Fibroblast of skin of left quadriceps (primary cell): ENCODE measurements around the gene FLAD1.
"Not testable (repeated sequence)": the region's sequence is repeated elsewhere in the genome, so short reads cannot be mapped to it uniquely, and the experiment has no call there.

Experiments used
- DNase-seq, 2 experiments: peaks; one replicate each; pipeline ENCODE4 v3.0.0-alpha.2; 2013; ENCODE audit warnings: low read depth in 2 of 2

The FLAD1 gene

DNA sequence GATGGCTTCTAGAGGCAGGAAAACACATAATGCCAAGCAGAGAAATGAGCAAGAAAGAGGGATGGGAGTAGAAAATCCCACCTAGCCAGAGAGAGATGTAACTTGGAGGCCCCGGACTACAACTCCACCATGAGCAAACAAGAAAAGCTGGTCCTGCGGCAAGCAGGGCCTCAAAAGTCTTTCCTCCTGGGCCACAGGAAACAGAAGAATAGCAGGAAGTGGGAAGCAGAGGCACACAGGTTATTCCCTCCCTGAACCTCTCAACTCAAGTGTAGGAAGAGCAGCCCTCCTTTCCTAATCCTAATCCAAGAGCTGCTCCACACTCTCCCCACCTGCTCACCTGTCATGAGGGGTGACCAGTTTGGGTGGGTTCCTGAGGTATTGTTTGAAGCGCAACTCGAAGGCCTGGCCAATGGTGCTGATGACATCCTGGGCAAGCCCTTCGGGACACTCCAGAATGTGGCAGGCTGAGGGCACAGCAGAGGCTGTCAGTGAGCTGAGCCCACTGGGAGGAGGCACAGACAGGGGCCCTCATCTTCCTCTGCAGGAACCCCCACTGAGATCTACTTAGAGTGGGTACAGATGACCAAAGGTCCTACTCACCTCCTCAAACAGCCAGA lies 15.7 kb upstream of the FLAD1 start:
- DNase-seq = no peak

- no peak for DNase-seq
Observed at GRCh38 chr1:154968731-154969130, 14.4 kb upstream of the FLAD1 start.

- no peak for DNase-seq
Observed at GRCh38 chr1:154969246-154969645, 13.9 kb upstream of the FLAD1 start.

DNA sequence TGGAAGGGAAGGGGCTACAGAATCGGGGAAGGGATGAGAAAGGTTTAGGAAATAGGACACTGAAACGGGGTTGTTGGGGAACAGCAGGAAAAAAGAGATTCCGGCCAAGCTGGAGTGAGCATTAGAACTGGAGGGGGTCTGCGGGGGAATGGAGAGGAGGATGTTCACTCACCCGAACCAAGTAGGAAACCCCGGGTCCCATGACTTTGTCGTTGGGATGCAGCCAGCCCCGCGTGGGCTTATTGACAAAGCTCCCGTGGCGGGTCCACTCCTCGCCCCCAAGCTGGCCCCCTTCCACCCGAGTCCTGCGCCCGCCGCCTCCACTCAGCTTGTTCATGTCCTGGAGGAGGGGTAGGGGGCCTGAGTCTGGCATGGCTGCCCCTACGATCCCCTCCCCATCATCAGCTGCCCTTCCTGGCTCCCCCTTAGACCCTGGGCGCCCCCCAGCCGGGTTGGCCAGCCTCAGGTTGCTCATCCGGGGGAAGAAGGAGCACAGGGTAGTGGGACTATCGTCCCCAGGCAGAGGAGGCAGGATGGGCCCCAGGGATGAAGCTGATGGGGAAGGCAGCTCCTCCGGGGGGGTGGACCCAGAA lies 13.2 kb upstream of the FLAD1 start:
- no peak for DNase-seq

- DNase-seq = peak; percentile 88 to 89
Observed at GRCh38 chr1:154970631-154971340, 12.4 kb upstream of the FLAD1 start, which contains the start of gene SHC1. Gene SHC1, minus strand, starts transcription at chr1:154970747. Its CDS starts 221 bp downstream, at chr1:154970526.

DNA sequence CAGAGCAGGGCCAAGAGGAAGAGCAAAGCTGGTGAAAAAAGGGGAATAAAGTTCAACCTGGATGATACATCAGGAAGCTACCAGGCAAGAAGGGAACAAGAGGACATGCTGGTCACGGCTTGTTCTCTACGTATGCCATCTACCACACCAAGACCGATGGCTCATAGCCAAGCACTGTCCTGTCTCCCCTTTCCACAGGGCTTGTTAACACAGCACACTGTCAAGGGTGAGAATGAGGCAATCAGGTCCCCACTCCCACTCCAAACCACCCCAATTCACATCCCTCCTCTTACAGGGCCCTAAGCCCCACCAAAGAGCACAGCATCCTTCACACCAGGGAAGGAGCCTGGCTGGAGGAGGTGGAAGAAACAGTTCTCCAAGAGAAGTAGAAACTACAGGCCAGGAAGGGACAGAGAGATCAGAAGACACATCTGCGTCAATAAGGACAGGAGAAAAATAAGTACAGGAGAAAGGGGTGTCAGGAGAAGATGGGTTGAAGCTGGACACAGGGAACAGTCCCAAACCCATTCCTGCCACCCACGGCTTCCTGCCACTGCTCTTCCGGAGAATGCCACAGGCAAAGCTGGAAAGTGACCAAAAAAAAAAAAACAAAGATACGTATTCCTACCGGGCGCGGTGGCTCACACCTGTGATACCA lies 11.7 kb upstream of the FLAD1 start:
- no peak for DNase-seq

DNA sequence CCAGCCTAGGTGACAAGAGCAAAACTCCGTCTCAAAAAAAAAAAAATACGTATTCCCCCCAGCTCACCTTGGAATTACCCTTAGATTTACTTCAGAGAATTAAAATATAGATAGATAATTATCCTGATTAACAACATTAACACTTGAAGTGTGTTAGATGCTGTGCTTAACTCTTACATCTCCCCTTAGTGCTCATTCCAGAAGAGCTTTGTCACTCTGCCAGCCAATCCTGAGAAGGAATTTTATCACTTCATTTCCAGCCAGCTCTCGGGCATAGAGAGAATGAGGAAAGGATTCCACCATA lies 11.0 kb upstream of the FLAD1 start:
- DNase-seq = peak; percentile 78 to 79

DNA sequence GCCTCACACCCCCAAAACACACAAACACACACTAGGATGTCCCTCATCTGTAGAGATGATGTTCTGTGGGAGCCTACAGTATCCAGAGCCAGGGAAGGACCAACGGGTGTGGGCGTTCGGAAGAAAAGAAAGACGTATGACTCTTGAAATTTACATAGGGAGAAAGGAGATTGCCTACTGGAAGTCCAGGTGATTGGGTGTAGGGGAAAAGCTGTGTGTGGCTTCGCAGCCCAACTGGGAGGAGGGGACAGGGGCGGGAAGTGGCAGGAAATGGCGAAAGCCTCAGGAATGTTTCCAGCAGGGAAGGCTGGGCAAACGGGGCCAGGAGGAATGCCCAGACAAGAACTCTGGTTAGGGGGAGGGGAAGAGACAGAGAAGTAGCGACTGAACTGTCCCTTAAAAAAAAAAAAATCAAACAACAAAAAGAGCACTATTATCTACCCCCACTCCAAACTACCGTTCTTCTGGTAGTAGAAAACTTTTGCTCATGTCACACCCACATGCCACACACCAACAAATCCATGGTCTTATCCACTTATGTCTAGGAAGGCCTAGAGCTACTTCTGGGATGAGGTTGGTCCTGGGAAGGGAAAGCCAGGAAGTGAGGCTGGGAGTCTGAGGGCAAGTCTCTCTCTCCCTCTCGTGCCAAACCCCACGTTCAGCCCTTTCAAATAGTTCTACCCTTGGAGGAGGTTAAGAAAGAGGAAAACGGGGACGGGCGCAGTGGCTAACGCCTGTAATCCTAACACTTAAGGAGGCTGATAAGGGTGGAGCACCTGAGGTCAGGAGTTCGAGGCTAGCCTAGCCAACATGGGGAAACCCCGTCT lies 10.4 kb upstream of the FLAD1 start:
- peak; percentile 92 to 94 for DNase-seq

DNA sequence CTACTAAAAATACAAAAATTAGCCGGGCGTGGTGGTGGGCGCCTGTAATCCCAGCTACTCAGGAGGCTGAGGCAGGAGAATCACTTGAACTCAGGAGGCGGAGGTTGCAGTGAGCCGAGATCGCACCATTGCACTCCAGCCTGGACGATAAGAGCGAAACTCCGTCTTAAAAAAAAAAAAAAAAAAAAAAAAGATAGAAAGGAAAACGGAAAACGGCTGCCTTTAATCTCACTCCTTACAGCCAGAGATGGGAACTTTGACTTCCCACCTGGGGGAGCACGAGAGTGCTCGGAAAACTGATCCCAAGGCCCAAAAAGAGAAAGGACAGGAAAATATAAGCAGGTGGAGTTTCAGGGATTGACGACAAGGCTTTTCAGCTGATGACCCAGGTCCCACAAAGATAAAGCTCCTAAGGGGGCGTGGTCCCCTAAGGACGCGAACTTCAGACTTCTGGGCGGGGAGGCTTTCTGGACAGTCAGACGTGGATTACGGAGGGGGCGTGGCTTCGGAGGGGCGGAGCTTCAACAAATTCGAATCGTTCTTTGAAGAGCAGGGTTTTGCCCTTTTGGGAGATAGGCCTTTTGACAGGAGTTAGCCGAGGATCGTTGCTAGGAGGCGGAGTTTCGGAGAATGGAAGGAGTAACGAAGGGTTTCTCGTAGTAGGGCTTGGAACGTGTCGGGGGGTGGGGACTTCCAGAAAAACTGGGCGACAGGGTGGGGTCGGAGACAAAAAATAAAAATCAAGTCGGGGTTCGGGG lies 9.6 kb upstream of the FLAD1 start:
- peak; percentile 91 to 93 for DNase-seq

DNA sequence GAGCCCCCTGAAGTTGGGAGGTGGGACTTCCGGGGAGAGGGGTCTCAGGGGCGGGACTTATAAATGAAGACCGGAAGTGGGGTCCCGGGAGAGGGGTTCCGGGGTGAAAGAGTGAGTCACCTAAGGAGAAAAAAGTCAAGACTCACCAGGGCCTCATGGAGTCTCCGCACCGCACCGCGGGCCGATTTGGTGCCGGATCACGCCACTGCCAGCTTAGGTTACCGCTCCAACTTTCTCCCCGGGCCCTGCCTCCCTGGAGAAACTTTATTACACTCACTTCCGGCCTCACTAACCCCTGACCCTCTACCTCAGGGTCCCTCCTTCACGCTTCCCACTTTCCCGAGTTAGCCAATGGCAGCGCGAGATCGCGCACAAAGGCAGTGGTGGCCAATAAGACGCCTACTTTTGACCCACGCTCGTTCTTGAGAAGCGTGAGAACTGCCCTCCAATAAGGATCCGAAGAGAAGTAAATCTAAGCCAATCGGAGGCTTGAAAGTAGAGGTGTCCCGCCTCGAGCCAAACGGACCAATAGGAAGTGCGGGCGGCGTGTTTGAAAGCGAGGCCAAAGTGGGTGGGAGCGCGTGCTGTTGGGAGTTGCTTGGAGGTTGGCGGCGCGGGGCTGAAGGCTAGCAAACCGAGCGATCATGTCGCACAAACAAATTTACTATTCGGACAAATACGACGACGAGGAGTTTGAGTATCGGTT lies 8.9 kb upstream of the FLAD1 start, which contains the start of gene CKS1B:
Gene CKS1B (plus strand): TSS at position 580 of the 706 bp plus-strand sequence. CDS start 65 bp downstream, at position 645.
- DNase-seq = peak; percentile 100

DNA sequence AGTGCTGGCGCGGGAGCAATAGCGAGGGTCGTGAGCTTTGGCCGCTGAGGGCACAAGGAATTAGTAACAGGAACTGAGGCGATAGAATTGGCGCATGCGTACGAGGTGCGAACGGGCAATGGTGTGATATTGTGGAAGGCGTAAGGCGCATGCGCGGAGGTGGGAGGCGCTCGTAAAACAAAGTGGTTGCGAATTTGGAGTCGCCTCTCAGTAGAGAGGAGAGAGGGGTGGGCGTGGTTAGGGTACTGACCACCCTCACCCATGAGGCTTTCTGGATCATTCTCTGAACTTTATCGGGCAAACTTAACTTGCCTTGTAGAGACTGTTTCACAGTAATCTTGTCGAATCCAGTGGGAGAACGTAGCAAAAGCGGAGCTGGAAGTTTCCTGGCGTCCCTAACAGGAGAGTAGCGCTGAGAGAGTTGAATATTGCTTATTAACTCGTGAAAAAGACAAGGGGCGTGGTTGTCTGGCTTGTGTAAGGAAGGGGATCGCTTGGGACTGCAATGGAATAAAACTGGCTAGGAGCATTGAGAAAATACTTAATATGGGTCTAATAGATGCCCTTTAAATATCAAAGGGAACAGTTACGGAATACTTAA lies 8.2 kb upstream of the FLAD1 start:
- peak; percentile 90 to 92 for DNase-seq

- DNase-seq = no peak
Observed at GRCh38 chr1:154975409-154976059, 7.6 kb upstream of the FLAD1 start.

DNA sequence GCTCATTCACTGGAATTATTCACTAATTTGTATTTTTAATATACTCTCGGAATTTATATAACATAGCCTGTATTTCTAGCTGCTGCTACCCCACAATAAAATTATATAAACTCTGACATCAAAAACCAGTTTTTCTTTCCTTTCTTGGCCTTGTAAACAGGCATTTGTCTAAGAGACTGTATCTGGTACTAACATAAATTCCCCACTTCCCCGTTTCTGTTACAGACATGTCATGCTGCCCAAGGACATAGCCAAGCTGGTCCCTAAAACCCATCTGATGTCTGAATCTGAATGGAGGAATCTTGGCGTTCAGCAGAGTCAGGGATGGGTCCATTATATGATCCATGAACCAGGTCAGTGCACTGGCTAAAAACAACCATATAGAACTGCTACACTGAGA lies 5.4 kb upstream of the FLAD1 start:
- DNase-seq = not testable (repeated sequence)

DNA sequence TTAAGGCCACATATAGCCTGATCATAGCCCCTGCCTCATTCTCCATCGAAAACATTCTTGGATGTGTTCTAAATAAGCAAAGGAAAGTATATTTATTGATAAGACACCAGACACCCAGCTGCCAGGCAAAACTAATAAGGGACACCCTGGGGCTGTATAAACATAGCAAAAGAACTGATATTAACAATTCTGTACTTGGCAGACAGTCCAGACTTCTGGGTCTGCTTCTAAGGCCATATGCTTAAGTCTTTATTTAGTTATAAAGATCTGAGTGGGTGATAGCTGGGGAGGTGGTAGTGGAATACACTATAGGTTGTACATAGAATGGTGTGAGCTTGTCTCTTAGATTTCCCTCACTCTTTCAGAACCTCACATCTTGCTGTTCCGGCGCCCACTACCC lies 4.8 kb upstream of the FLAD1 start:
- no peak for DNase-seq

DNA sequence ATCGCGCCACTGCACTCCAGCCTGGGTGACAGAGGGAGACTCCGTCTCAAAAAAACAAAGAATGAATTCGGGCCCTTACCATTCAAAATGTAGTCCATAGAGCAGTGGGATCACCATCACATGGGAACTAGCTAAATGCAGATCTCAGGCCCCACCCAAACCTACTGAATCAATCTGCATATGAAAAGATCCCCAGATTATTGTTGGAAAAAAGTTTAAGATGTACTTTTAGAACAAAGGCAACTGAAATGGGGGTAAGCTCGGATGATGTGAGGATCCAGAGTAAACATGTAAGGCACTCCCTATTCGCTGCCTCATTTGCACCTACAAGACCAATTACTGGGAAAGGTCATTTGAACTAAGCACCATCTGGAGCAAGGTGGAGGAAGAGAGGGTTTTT lies 803 bp upstream of the FLAD1 start:
- DNase-seq = no peak

GRCh38 chr1:154983776-154984466 lies 777 bp downstream of the FLAD1 start:
- DNase-seq = no peak

DNA sequence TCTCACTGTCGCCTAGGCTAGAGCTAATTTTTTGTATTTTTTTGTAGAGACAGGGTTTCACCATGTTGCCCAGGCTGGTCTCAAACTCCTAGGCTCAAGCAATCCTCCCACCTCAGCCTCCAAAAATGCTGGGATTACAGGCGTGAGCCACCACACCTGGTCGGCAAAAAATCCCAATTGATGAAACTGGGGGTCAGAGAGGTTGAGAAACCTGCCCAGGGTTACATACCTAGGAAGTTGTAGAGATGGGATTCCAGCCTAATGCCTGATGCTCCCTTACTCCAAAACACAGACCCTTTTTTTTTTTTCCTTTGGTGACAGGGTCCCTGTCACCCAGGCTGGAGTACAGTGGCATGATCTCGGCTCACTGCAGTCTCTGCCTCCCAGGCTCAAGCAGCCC lies 3.6 kb downstream of the FLAD1 start:
- DNase-seq = not testable (repeated sequence)

- no peak for DNase-seq
Observed at GRCh38 chr1:154987326-154987725, 4.2 kb downstream of the FLAD1 start.
